Right lobe of liver (tissue), 6 donors: Measurements from ENCODE around the gene TMUB1. TPM values are rescaled to one million over a fixed set of nuclear protein-coding genes. Genes with fewer than 3 reads are reported as not detected.
"Not testable (repeated sequence)": the region's sequence is repeated elsewhere in the genome, so short reads cannot be mapped to it uniquely, and the experiment has no call there.

ENCODE experiments used
- ATAC-seq, 4 donors: fragments of 200-7000 bp; cut with Tn5 transposase; one replicate each; pipeline ENCODE4 v1.9.1; 2020; ENCODE audit warnings: mild to moderate bottlenecking in 4 of 4, moderate library complexity in 4 of 4
- DNase-seq, 3 donors: peaks; one replicate each; pipeline ENCODE4 v3.0.0-alpha.2; 2020
- H3K27ac ChIP-seq, 3 donors: fragments of 200-600 bp; one replicate each; pipeline ENCODE4 v1.8.0; 2022
- H3K27me3 ChIP-seq, 2 donors: fragments of 200-600 bp; one replicate each; pipeline ENCODE4 v1.8.0; 2022
- H3K36me3 ChIP-seq, 4 donors: fragments of 200-600 bp; sonication (generic) in 1 of 4; one replicate each; pipeline versions ENCODE4 v1.5.1 to v1.8.0; 2017 to 2022; ENCODE audit warnings: control low read depth in 1 of 4
- H3K4me1 ChIP-seq, 4 donors: fragments of 200-600 bp; sonication (generic) in 1 of 4; one replicate each; pipeline versions ENCODE4 v1.5.1 to v1.8.0; 2017 to 2022; ENCODE audit warnings: control low read depth in 1 of 4
- H3K4me3 ChIP-seq, 3 donors: fragments of 200-600 bp; one replicate each; pipeline ENCODE4 v1.8.0; 2022
- H3K9me3 ChIP-seq, 4 donors: fragments of 200-600 bp; sonication (generic) in 1 of 4; one replicate each; pipeline versions ENCODE4 v1.5.1 to v1.8.0; 2017 to 2022; ENCODE audit warnings: control low read depth in 1 of 4
- POLR2A ChIP-seq: fragments of 450-650 bp; IDR thresholded peaks from one replicate; pipeline ENCODE4 v1.6.1; 2017; ENCODE audit warnings: antibody characterized with exemption, mild to moderate bottlenecking
- WGBS: methylation state at CpG from one replicate; pipeline ENCODE4 v1.1.6; 2018; ENCODE audit warnings: low coverage, low lambda C conversion rate; ENCODE audit not compliant: insufficient coverage; ENCODE audit errors: missing lambda C conversion rate; 5-methylcytosine and 5-hydroxymethylcytosine counted together
- intact Hi-C, 2 donors: fragments of 100-400 bp; cut with DNase I; formaldehyde crosslinking; loops; one replicate each; pipeline versions ENCODE4 v1.11.2 to v1.14.1; 2022
- total RNA-seq, 6 experiments: library from RNA; depleted of rRNA in 2 of 6; stranded (reverse); fragments of >200 nt in 2 of 6; fragmentation: NEBNext Ultra II Directional in 3 of 6; extraction: Animal tissue kit (Norgen Biotek cat#: 25700) in 3 of 6; gene quantifications; one replicate each; pipeline versions ENCODE4 v1.1.0 to v1.2.4, GENCODE V29; 2016 to 2023
- TF ChIP-seq, protein P1 (sequence below), 4 donors: fragments of 200-600 bp in 3 of 4; fragments of 450-650 bp in 1 of 4; IDR thresholded peaks; one replicate each; pipeline versions ENCODE4 v1.5.1 to v1.8.0; 2016 to 2022; ENCODE audit warnings: antibody characterized with exemption in 4 of 4, mild to moderate bottlenecking in 2 of 4
- donor health status: DM: no; HTN: yes; CAD: no.
- donor health status: DM: no; HTN: no; CAD: no.
- donor health status: DM: no; HTN: no; CAD: no.
- donor health status: DM: no; HTN: yes; CAD: no.
- donor health status: DM: no; HTN: yes; CAD: no.

The TMUB1 gene
- total RNA-seq, 6 experiments from 2014 or later, result 27.7 to 63.1 (median 41.8) TPM

DNA sequence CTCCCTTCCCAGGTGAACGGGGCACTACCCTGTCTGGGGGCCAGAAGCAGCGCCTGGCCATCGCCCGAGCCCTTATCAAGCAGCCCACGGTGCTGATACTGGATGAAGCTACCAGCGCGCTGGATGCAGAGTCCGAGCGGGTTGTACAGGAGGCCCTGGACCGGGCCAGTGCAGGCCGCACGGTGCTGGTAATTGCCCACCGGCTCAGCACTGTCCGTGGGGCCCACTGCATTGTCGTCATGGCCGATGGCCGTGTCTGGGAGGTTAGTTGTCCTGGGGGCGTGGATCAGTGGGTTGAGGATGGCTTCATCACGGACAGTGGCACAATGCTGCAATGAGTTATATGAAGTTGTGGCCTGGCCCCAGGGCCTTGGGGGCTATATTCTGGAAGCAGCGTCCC, 39.3 kb downstream of the TMUB1 start:
- TF ChIP-seq, protein P1, sequence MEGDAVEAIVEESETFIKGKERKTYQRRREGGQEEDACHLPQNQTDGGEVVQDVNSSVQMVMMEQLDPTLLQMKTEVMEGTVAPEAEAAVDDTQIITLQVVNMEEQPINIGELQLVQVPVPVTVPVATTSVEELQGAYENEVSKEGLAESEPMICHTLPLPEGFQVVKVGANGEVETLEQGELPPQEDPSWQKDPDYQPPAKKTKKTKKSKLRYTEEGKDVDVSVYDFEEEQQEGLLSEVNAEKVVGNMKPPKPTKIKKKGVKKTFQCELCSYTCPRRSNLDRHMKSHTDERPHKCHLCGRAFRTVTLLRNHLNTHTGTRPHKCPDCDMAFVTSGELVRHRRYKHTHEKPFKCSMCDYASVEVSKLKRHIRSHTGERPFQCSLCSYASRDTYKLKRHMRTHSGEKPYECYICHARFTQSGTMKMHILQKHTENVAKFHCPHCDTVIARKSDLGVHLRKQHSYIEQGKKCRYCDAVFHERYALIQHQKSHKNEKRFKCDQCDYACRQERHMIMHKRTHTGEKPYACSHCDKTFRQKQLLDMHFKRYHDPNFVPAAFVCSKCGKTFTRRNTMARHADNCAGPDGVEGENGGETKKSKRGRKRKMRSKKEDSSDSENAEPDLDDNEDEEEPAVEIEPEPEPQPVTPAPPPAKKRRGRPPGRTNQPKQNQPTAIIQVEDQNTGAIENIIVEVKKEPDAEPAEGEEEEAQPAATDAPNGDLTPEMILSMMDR (IDR thresholded peaks at IDR 0.05), result no peak
- TF ChIP-seq POLR2A, result no peak
- H3K9me3 ChIP-seq, result no peaks in the 10 kb centered on the region
- H3K4me3 ChIP-seq, result no peak overlapping the region
- H3K27ac ChIP-seq, result no peak overlapping the region
- WGBS, result 93% methylated on average over 7 of the region's 20 CpGs
- H3K36me3 ChIP-seq, result no peaks in the 10 kb centered on the region
- DNase-seq (no peak), ATAC-seq (no peak)
- peaks cover 0 to 2% (median 0%) of the 10 kb centered on the region in 4 donors for H3K4me1 ChIP-seq
- H3K27me3 ChIP-seq, result no peaks in the 10 kb centered on the region
- intact Hi-C loops, result no loop called here

DNA sequence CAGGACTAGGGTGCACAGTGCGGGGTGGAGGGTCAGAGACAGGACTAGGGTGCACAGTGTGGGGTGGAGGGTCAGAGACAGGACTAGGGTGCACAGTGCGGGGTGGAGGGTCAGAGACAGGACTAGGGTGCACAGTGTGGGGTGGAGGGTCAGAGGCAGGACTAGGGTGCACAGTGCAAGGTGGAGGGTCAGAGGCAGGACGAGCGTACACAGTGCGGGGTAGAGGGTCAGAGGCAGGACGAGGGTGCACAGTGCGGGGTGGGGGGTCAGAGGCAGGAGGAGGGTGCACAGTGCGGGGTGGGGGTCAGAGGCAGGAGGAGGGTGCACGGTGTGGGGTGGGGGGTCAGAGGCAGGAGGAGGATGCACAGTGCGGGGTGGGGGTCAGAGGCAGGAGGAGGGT, 39.8 kb downstream of the TMUB1 start:
- not testable (repeated sequence) for DNase-seq

DNA sequence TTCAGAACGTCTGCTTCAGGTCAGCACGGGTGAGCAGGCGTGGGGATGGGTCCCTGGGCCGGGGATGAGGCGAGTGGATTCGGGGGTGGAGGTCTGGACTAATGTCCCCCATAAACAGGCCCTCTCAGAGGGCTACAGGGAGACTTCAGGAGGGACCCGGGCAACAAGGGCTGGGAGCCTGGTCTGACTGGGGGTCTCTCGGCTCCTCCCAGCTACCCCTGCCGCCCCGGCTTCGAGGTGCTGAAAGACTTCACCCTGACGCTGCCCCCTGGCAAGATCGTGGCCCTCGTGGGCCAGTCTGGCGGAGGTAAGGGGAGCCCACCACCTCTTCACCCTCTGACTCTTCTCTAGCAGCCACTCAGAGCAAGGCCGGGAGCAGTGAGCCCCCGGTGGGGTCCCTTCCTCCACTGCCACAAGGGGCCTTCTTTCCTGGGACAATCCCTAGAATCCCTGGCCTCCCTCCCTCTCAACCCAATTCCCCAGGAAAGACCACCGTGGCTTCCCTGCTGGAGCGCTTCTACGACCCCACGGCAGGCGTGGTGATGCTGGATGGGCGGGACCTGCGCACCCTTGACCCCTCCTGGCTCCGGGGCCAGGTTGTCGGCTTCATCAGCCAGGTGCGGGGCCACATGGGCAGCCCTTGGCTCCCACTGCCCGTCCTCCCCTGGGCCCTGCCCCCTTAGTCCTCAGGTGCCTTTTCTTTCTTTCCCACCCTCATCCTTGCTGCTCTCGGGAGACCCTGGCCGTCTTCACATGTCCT, 42.5 kb downstream of the TMUB1 start:
- no peak overlapping the region for H3K27ac ChIP-seq
- TF ChIP-seq, protein P1 (IDR thresholded peaks at IDR 0.05), result no peak
- TF ChIP-seq POLR2A, result no peak
- ATAC-seq (no peak), DNase-seq (no peak)
- peaks cover 0 to 5% (median 0%) of the 10 kb centered on the region in 4 donors for H3K4me1 ChIP-seq
- 93% methylated on average over 10 of the region's 30 CpGs for WGBS
- H3K4me3 ChIP-seq, result no peak overlapping the region
- no peaks in the 10 kb centered on the region for H3K9me3 ChIP-seq
- no peaks in the 10 kb centered on the region for H3K27me3 ChIP-seq
- intact Hi-C loops, result no loop called here
- H3K36me3 ChIP-seq, result peaks cover 0 to 1% (median 0%) of the 10 kb centered on the region in 4 donors

More for the DNA sequence above, 39.8 kb downstream of the TMUB1 start:
- WGBS, result 93% methylated on average over 9 of the region's 10 CpGs
- H3K9me3 ChIP-seq, H3K27ac ChIP-seq, H3K36me3 ChIP-seq, intact Hi-C loops, H3K4me3 ChIP-seq, H3K4me1 ChIP-seq, H3K27me3 ChIP-seq, ATAC-seq: not testable (repeated sequence)

DNA sequence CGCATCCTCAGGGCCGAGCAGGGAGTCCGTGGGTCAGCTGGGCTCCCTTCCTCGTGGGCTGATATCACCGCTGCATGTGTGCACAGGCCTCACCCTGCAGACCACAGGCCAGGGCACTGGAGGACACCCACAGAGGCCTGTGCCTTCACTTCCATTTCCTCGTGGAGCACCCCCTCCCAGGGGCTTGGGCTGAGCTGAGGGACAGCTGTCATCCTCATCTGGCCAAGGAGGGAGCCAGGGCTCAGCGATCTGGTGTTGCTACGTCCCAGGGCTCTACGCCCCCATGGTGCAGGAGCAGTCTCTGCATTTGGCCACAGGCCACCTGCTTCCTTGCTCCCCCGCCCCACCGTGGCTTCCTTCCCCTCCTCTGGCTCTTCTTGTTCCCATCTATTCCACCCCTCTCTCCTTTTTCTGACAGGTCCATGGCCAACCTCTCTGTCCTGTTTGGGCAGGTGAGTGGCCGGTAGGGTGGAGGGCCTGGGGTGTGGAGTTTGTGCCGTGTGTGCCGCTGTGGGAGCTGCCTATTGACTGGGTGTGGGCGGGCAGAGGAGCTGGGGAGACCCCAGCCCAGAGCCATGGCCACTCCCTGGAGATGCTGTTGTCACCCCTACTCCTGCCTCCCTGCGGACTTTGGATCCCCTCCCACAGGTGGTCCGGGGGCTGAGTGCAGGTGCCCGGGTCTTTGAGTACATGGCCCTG, 43.3 kb downstream of the TMUB1 start:
- DNase-seq (no peak), ATAC-seq (peak in 2 of 4 donors; percentile 4 to 8)
- WGBS, result 62% methylated on average over 8 of the region's 18 CpGs
- Histone ChIP-seq H3K4me3 (no peak overlapping the region), H3K36me3 (peaks cover 0 to 7% (median 2%) of the 10 kb centered on the region in 4 donors), H3K9me3 (no peaks in the 10 kb centered on the region), H3K4me1 (peaks cover 0 to 5% (median 0%) of the 10 kb centered on the region in 4 donors), H3K27me3 (no peaks in the 10 kb centered on the region), H3K27ac (no peak overlapping the region)
- intact Hi-C loops, result no loop called here
- TF ChIP-seq, protein P1 (IDR thresholded peaks at IDR 0.05), result no peak
- TF ChIP-seq POLR2A, result no peak
